GM12878 (cell line): Measurements from ENCODE around the gene XPNPEP2. TPM values are rescaled to one million over a fixed set of nuclear protein-coding genes. Genes with fewer than 3 reads are reported as not detected.

Experiments used
- ATAC-seq: fragments of 200-7000 bp; cut with Tn5 transposase; 3 replicates; pipeline ENCODE4 v1.9.1; 2020; ENCODE audit warnings: mild to moderate bottlenecking, moderate library complexity
- BruUV-seq: library from RNA; stranded (reverse); fragments of 400-500 nt; replicated peaks from 2 replicates; lab custom pipeline; 2021; lab: Mats Ljungman, UMichigan
- CTCF ChIA-PET: fragments of 300-600 bp; sonication (Branson Sonifier 250); formaldehyde crosslinking; extraction: SDS; loops from one replicate; lab custom pipeline; 2021; ENCODE audit warnings: inconsistent platforms; lab: Yijun Ruan, JAX
- POLR2A ChIA-PET: fragments of 350-600 bp; formaldehyde crosslinking; extraction: SDS; loops from one replicate; lab custom pipeline; 2021; ENCODE audit warnings: inconsistent platforms; lab: Charles Lee
- RAD21 ChIA-PET: fragments of 300-600 bp; sonication (Branson Sonifier 250); formaldehyde crosslinking; loops from one replicate; lab custom pipeline; 2023; ENCODE audit warnings: antibody characterized with exemption; ENCODE audit not compliant: unreplicated experiment; lab: Charles Lee
- SMC1A ChIA-PET: fragments of 300-600 bp; sonication (Branson Sonifier 250); formaldehyde crosslinking; loops from one replicate; lab custom pipeline; 2023; ENCODE audit not compliant: unreplicated experiment, uncharacterized antibody; lab: Charles Lee
- DNase-seq: peaks from one replicate; pipeline ENCODE4 v3.0.0-alpha.2; 2011; ENCODE audit warnings: low read depth, low spot score
- FAIRE-seq: peaks from 3 replicates; lab custom pipeline; 2011; peaks lifted over from hg19 to GRCh38; lab: Jason Lieb, UNC
- H2AFZ ChIP-seq: 2 replicates; pipeline ENCODE4 v1.6.0; 2011; ENCODE audit warnings: low read depth, low read length, control low read depth; ENCODE audit not compliant: control insufficient read depth
- H3K27ac ChIP-seq: 2 replicates; pipeline ENCODE4 v1.5.1; 2011; ENCODE audit warnings: control low read depth; ENCODE audit not compliant: control insufficient read depth, insufficient read depth
- H3K27me3 ChIP-seq, 2 experiments: replicated peaks in 1 of 2; 2 replicates each; pipeline versions ENCODE4 v1.6.0 to v1.6.1; 2011; ENCODE audit warnings: low read length in 1 of 2; ENCODE audit not compliant: control insufficient read depth in 2 of 2, insufficient read depth in 2 of 2
- H3K36me3 ChIP-seq, 2 experiments: 2 replicates each; pipeline ENCODE4 v1.5.1; 2011; ENCODE audit warnings: low read length in 1 of 2; ENCODE audit not compliant: control insufficient read depth in 2 of 2, insufficient read depth in 2 of 2
- H3K4me1 ChIP-seq: 2 replicates; pipeline ENCODE4 v1.6.1; 2011; ENCODE audit warnings: mild to moderate bottlenecking, low read length, moderate library complexity, mixed read lengths; ENCODE audit not compliant: control insufficient read depth, insufficient read depth
- H3K4me2 ChIP-seq: 2 replicates; pipeline ENCODE4 v1.6.0; 2011; ENCODE audit warnings: control low read depth; ENCODE audit not compliant: control insufficient read depth, insufficient read depth
- H3K4me3 ChIP-seq: fragments of 200-600 bp; sonication (generic); 2 replicates; pipeline ENCODE4 v1.5.1; 2016
- H3K79me2 ChIP-seq: 2 replicates; pipeline ENCODE4 v1.6.0; 2011; ENCODE audit warnings: low read length; ENCODE audit not compliant: control insufficient read depth, insufficient read depth
- H3K9ac ChIP-seq: 2 replicates; pipeline ENCODE4 v1.8.0; 2011; ENCODE audit warnings: low read length, control low read depth, mixed read lengths; ENCODE audit not compliant: control insufficient read depth, insufficient read depth
- H3K9me3 ChIP-seq: replicated peaks from 3 replicates; pipeline ENCODE4 v1.5.1; 2011; ENCODE audit warnings: mild to moderate bottlenecking, low read length; ENCODE audit not compliant: control insufficient read depth, insufficient read depth
- H4K20me1 ChIP-seq: 2 replicates; pipeline ENCODE4 v1.6.0; 2011; ENCODE audit not compliant: control insufficient read depth, insufficient read depth
- ATF3 ChIP-seq: IDR thresholded peaks from 2 replicates; pipeline ENCODE4 v1.6.1; 2011; ENCODE audit warnings: low read depth, mild to moderate bottlenecking, low read length, moderate library complexity, borderline replicate concordance; ENCODE audit errors: extremely low read depth
- CBX3 ChIP-seq: fragments of 200-600 bp; sonication (generic); IDR thresholded peaks from 2 replicates; pipeline ENCODE4 v1.6.1; 2016; ENCODE audit warnings: low read depth, borderline replicate concordance
- EZH2 ChIP-seq: IDR thresholded peaks from 2 replicates; pipeline ENCODE4 v1.6.1; 2012; ENCODE audit warnings: low read depth, mild to moderate bottlenecking, control low read depth, inconsistent platforms, low read length, borderline replicate concordance; ENCODE audit not compliant: control insufficient read depth
- FOXK2 ChIP-seq: fragments of 450-650 bp; IDR thresholded peaks from 2 replicates; pipeline ENCODE4 v1.6.1; 2017; ENCODE audit warnings: mild to moderate bottlenecking, moderate library complexity
- GATAD2B ChIP-seq: fragments of 450-650 bp; conservative IDR thresholded peaks from 2 replicates; pipeline ENCODE4 v1.6.1; 2017; ENCODE audit warnings: low read depth, mild to moderate bottlenecking, moderate library complexity
- IRF4 ChIP-seq: IDR thresholded peaks from 2 replicates; pipeline ENCODE4 v1.6.1; 2011; ENCODE audit warnings: low read depth, low read length
- IRF5 ChIP-seq: fragments of 450-650 bp; IDR thresholded peaks from 2 replicates; pipeline ENCODE4 v1.6.1; 2017; ENCODE audit warnings: borderline replicate concordance
- JUND ChIP-seq: IDR thresholded peaks from 2 replicates; pipeline ENCODE4 v1.6.1; 2012; ENCODE audit warnings: low read depth, mild to moderate bottlenecking, low read length, improper control_type of control experiment, moderate library complexity
- NBN ChIP-seq: fragments of 450-650 bp; IDR thresholded peaks from 2 replicates; pipeline ENCODE4 v1.6.1; 2016
- POLR2A ChIP-seq: IDR thresholded peaks from 2 replicates; pipeline ENCODE4 v1.6.1; 2011; ENCODE audit warnings: low read depth, mild to moderate bottlenecking, low read length
- POLR2AphosphoS2 ChIP-seq: IDR thresholded peaks from 2 replicates; pipeline ENCODE4 v1.6.1; 2011; ENCODE audit warnings: low read depth, mild to moderate bottlenecking, low read length, improper control_type of control experiment, moderate library complexity
- RELB ChIP-seq: fragments of 450-650 bp; IDR thresholded peaks from 2 replicates; pipeline ENCODE4 v1.6.1; 2017; ENCODE audit warnings: low read depth, mild to moderate bottlenecking, moderate library complexity
- SIN3A ChIP-seq: IDR thresholded peaks from 2 replicates; pipeline ENCODE4 v1.6.1; 2012; ENCODE audit warnings: low read depth, low read length, improper control_type of control experiment
- SMAD1 ChIP-seq: fragments of 450-650 bp; IDR thresholded peaks from 2 replicates; pipeline ENCODE4 v1.6.1; 2018; ENCODE audit warnings: mild to moderate bottlenecking, low read depth; ENCODE audit not compliant: partially characterized antibody
- SREBF1 ChIP-seq: IDR thresholded peaks from 2 replicates; pipeline ENCODE4 v1.6.1; 2012; ENCODE audit warnings: mild to moderate bottlenecking, low read length
- SUZ12 ChIP-seq: fragments of 200-600 bp; sonication (generic); IDR thresholded peaks from one replicate; pipeline ENCODE4 v1.6.1; 2018; ENCODE audit warnings: antibody characterized with exemption, mild to moderate bottlenecking; ENCODE audit not compliant: unreplicated experiment
- USF2 ChIP-seq: IDR thresholded peaks from 2 replicates; pipeline ENCODE4 v1.6.1; 2011; ENCODE audit warnings: low read depth, low read length, improper control_type of control experiment, borderline replicate concordance
- ZBTB33 ChIP-seq: fragments of 450-650 bp; IDR thresholded peaks from 2 replicates; pipeline ENCODE4 v1.6.1; 2017; ENCODE audit warnings: mild to moderate bottlenecking
- ZZZ3 ChIP-seq: IDR thresholded peaks from 2 replicates; pipeline ENCODE4 v1.6.1; 2011; ENCODE audit warnings: low read depth; ENCODE audit not compliant: control insufficient read depth, insufficient read length
- WGBS: methylation state at CpG from one replicate; pipeline ENCODE4 v1.1.6; 2016; ENCODE audit warnings: low lambda C conversion rate; ENCODE audit not compliant: insufficient replicate concordance, insufficient coverage; ENCODE audit errors: missing lambda C conversion rate; 5-methylcytosine and 5-hydroxymethylcytosine counted together
- in situ Hi-C: fragments of 300-500 bp; cut with MboI; formaldehyde crosslinking; loops from 9 replicates; pipeline ENCODE4 v1.14.3; 2018; ENCODE audit warnings: mixed read lengths
- intact Hi-C: fragments of 100-400 bp; cut with micrococcal nuclease; formaldehyde crosslinking; loops from one replicate; pipeline ENCODE4 v1.14.2; 2022; ENCODE audit not compliant: unreplicated experiment
- polyA plus RNA-seq, 11 experiments: library from polyadenylated mRNA; depleted of rRNA in 4 of 11; unstranded in 6 of 11; stranded (reverse) in 5 of 11; fragments of >200 nt; fragmentation: Nextera tagmentation in 4 of 11; fragmentation: Illumina TruSeq in 1 of 11; extraction: Ambion mirVana in 4 of 11; extraction: Trizol in 1 of 11; gene quantifications; 1 replicate in 1 of 11; 2 replicates in 10 of 11; pipeline versions ENCODE4 v1.2.1 to v1.2.3, GENCODE V29; 2011 to 2016; ENCODE audit warnings: inconsistent platforms in 2 of 11, missing spikeins in 2 of 11, low read depth in 1 of 11
- total RNA-seq, 4 experiments: library from RNA; depleted of rRNA in 3 of 4; stranded (reverse); fragments of >200 nt in 3 of 4; fragmentation: Illumina TruSeq in 1 of 4; extraction: Trizol in 1 of 4; gene quantifications; 2 replicates each; pipeline versions ENCODE4 v1.2.1 to v1.2.3, GENCODE V29; 2013 to 2021

Gene XPNPEP2
- total and polyA plus RNA-seq, 10 of the 15 experiments (the other 5 are each of a cell fraction or from before 2014, with no cell fraction given) = 0.04 to 0.37 (median 0.15) TPM

- TF ChIP-seq USF2 (no peak), GATAD2B (no peak)
Observed at GRCh38 chrX:129732857-129733256, 5.9 kb upstream of the XPNPEP2 start (continued).

- TF ChIP-seq CBX3 (no peak), ZZZ3 (no peak), IRF4 (no peak), IRF5 (no peak), RELB (no peak), POLR2AphosphoS2 (no peak), JUND (no peak), ATF3 (no peak), EZH2 (no peak), POLR2A (no peak), SIN3A (no peak), FOXK2 (no peak), NBN (no peak), ZBTB33 (no peak), SMAD1 (no peak), SREBF1 (no peak), SUZ12 (no peak)
- FAIRE-seq (no peak), ATAC-seq (no peak), DNase-seq (no peak)
- in situ Hi-C loops = no loop called here
- SMC1A ChIA-PET = no interaction called here
- H3K36me3 ChIP-seq = no peaks in the 10 kb centered on the region
- RAD21 ChIA-PET = no interaction called here
- H3K4me1 ChIP-seq = no peaks in the 10 kb centered on the region
- WGBS = 49% methylated on average over 4 of the region's 4 CpGs
- H3K9me3 ChIP-seq = no peaks in the 10 kb centered on the region
- H3K4me2 ChIP-seq = no peak overlapping the region
- no peaks in the 10 kb centered on the region for H4K20me1 ChIP-seq
- POLR2A ChIA-PET = interaction anchor here (0.6 kb wide), 1 partner anchor 388 kb away, joined by 3 read pairs; no protein-coding TSS in a partner anchor
- H3K4me3 ChIP-seq = no peak overlapping the region
- H3K27ac ChIP-seq = no peak overlapping the region
- no peaks in the 10 kb centered on the region; a peak in 1 of 4 replicates for H3K27me3 ChIP-seq
- no peak overlapping the region for H3K9ac ChIP-seq
- BruUV-seq = no TSS peak
- H2AFZ ChIP-seq = no peak overlapping the region
- intact Hi-C loops = no loop called here
- H3K79me2 ChIP-seq = no peaks in the 10 kb centered on the region
- CTCF ChIA-PET = interaction anchor here (1.1 kb wide), 1 partner anchor 20 kb away, joined by 3 read pairs; no protein-coding TSS in a partner anchor
Observed at GRCh38 chrX:129733335-129733734, 5.4 kb upstream of the XPNPEP2 start.
